22Rv1 (cell line): ENCODE results near the gene ZDHHC8.

Experiments used
- H3K27ac ChIP-seq: fragments of 450-650 bp; 2 replicates; pipeline ENCODE4 v1.5.1; 2017
- CTCF ChIP-seq: fragments of 450-650 bp; IDR thresholded peaks from 2 replicates; pipeline ENCODE4 v1.5.1; 2017; ENCODE audit warnings: mild to moderate bottlenecking
- ZFX ChIP-seq: fragments of 450-650 bp; IDR thresholded peaks from 2 replicates; pipeline ENCODE4 v1.6.1; 2017; ENCODE audit warnings: antibody characterized with exemption, borderline replicate concordance

Gene ZDHHC8

GRCh38 chr22:20107471-20107901 lies 24.1 kb upstream of the ZDHHC8 start:
- H3K27ac ChIP-seq, result no peak overlapping the region
- no peak for TF ChIP-seq CTCF
- TF ChIP-seq ZFX, result no peak

- no peak for TF ChIP-seq CTCF
- TF ChIP-seq ZFX, result no peak
- no peak overlapping the region for H3K27ac ChIP-seq
These were observed 23.4 kb upstream of the ZDHHC8 start for GRCh38 chr22:20107951-20108756.

GRCh38 chr22:20108757-20109230 lies 22.8 kb upstream of the ZDHHC8 start:
- 0 out of 2 replicates have a peak overlapping the region, but pooled peaks have one; percentile 48 for H3K27ac ChIP-seq
- TF ChIP-seq CTCF (no peak), ZFX (no peak)

GRCh38 chr22:20109411-20110358 lies 21.9 kb upstream of the ZDHHC8 start:
- H3K27ac ChIP-seq, result peak overlapping the region; percentile 48
- TF ChIP-seq CTCF (no peak), ZFX (no peak)

GRCh38 chr22:20110359-20110985 lies 21.1 kb upstream of the ZDHHC8 start:
- TF ChIP-seq CTCF, result no peak
- no peak for TF ChIP-seq ZFX
- peak overlapping the region; percentile 48 for H3K27ac ChIP-seq

GRCh38 chr22:20111045-20111688 lies 20.4 kb upstream of the ZDHHC8 start:
- TF ChIP-seq ZFX (no peak), CTCF (peak; percentile 69)
- peak overlapping the region; percentile 48 for H3K27ac ChIP-seq
